Activated B cell treated with CpG ODN at 0.5 μM for 24 hours (primary cell): ENCODE measurements around the gene ZCCHC7. TPM values are rescaled to one million over a fixed set of nuclear protein-coding genes. Genes with fewer than 3 reads are reported as not detected.

ENCODE experiments used
- ATAC-seq: fragments of 200-7000 bp; cut with Tn5 transposase; one replicate; pipeline ENCODE4 v1.10.0; 2021; ENCODE audit warnings: low read depth, mild to moderate bottlenecking, moderate library complexity
- CTCF ChIA-PET: fragments of 350-600 bp; sonication (Branson Sonifier 250); formaldehyde crosslinking; loops from one replicate; lab custom pipeline; 2021; ENCODE audit warnings: antibody characterized with exemption; lab: Charles Lee
- POLR2A ChIA-PET: fragments of 350-600 bp; sonication (Branson Sonifier 250); formaldehyde crosslinking; loops from one replicate; lab custom pipeline; 2021; ENCODE audit warnings: antibody characterized with exemption; lab: Charles Lee
- DNase-seq: peaks from one replicate; pipeline ENCODE4 v3.0.0; 2022
- H3K27ac Mint-ChIP-seq: one replicate; pipeline ENCODE4 v1.8.0; 2020; ENCODE audit warnings: mixed read lengths
- H3K27me3 Mint-ChIP-seq: one replicate; pipeline ENCODE4 v1.8.0; 2021; ENCODE audit warnings: mixed read lengths
- H3K36me3 Mint-ChIP-seq: one replicate; pipeline ENCODE4 v1.8.0; 2021; ENCODE audit warnings: low read depth, mixed read lengths
- H3K4me1 Mint-ChIP-seq: one replicate; pipeline ENCODE4 v1.8.0; 2021; ENCODE audit warnings: mixed read lengths
- H3K4me3 Mint-ChIP-seq: one replicate; pipeline ENCODE4 v1.8.0; 2020; ENCODE audit warnings: mild to moderate bottlenecking, mixed read lengths
- H3K9me3 Mint-ChIP-seq: one replicate; pipeline ENCODE4 v1.8.0; 2020; ENCODE audit warnings: mixed read lengths
- CTCF ChIP-seq: fragments of 200-600 bp; IDR thresholded peaks from one replicate; pipeline ENCODE4 v1.8.0; 2022; ENCODE audit warnings: antibody characterized with exemption, mild to moderate bottlenecking
- intact Hi-C: fragments of 100-400 bp; cut with micrococcal nuclease; formaldehyde crosslinking; loops from one replicate; pipeline ENCODE4 v1.15.1; 2024
- total RNA-seq: library from RNA; stranded (reverse); gene quantifications from 2 replicates; pipeline ENCODE4 v1.2.3, GENCODE V29; 2022

Gene ZCCHC7
- total RNA-seq, 1 donor from 2014 or later = 70.3 TPM

GRCh38 chr9:37369671-37370070, 249.3 kb downstream of the ZCCHC7 start:
- H3K27ac Mint-ChIP-seq = peak overlapping the region; percentile 100
- no peaks in the 10 kb centered on the region for H3K27me3 Mint-ChIP-seq
- peaks cover 93% of the 10 kb centered on the region for H3K4me1 Mint-ChIP-seq
- ATAC-seq (peak; percentile 57), DNase-seq (peak; percentile 66)
- POLR2A ChIA-PET = interaction anchor here (0.6 to 17.3 kb wide), 24 partner anchors 8 to 375 kb away, joined by 3 to 975 read pairs (median 6); partner anchors contain the start of genes GRHPR, PAX5, ZBTB5 and ZCCHC7
- peaks cover 2% of the 10 kb centered on the region for H3K36me3 Mint-ChIP-seq
- intact Hi-C loops = loop anchor here (1.0 to 2.0 kb wide), 5 partner anchors 9 to 115 kb away; partner anchors contain the start of gene POLR1E
- peak overlapping the region; percentile 81 for H3K4me3 Mint-ChIP-seq
- no peak for TF ChIP-seq CTCF
- no peaks in the 10 kb centered on the region for H3K9me3 Mint-ChIP-seq
- CTCF ChIA-PET = interaction anchor here (0.9 to 10.7 kb wide), 4 partner anchors 17 to 46 kb away, joined by 3 to 103 read pairs (median 4); no protein-coding TSS in a partner anchor

GRCh38 chr9:37370282-37370681, 249.9 kb downstream of the ZCCHC7 start:
- H3K4me1 Mint-ChIP-seq = peaks cover 93% of the 10 kb centered on the region

GRCh38 chr9:37370968-37371563, 250.7 kb downstream of the ZCCHC7 start:
- no peak for TF ChIP-seq CTCF
- Mint-ChIP-seq H3K4me3 (peak overlapping the region; percentile 57), H3K4me1 (peaks cover 91% of the 10 kb centered on the region), H3K27me3 (no peaks in the 10 kb centered on the region), H3K9me3 (no peaks in the 10 kb centered on the region), H3K36me3 (peaks cover 2% of the 10 kb centered on the region), H3K27ac (peak overlapping the region; percentile 100)
- peak; percentile 52 for ATAC-seq
- ChIA-PET CTCF (interaction anchor here (0.8 to 10.7 kb wide), 6 partner anchors 15 to 498 kb away, joined by 3 to 103 read pairs (median 4); no protein-coding TSS in a partner anchor), POLR2A (interaction anchor here (0.5 to 17.3 kb wide), 34 partner anchors 8 to 377 kb away, joined by 3 to 975 read pairs (median 5); partner anchors contain the start of genes GRHPR, PAX5, POLR1E and TOMM5)
- intact Hi-C loops = loop anchor here (1.0 to 2.0 kb wide), 6 partner anchors 11 to 337 kb away; partner anchors contain the start of gene PAX5
- DNase-seq = peak; percentile 58

More at GRCh38 chr9:37370282-37370681, 249.9 kb downstream of the ZCCHC7 start:
- POLR2A ChIA-PET = interaction anchor here (0.6 to 17.3 kb wide), 30 partner anchors 9 to 1558 kb away, joined by 3 to 975 read pairs (median 6); partner anchors contain the start of genes GRHPR, PAX5, POLR1E and SPAG8
- DNase-seq (no peak), ATAC-seq (no peak)
- Mint-ChIP-seq H3K4me3 (peak overlapping the region; percentile 57), H3K27ac (peak overlapping the region; percentile 100), H3K9me3 (no peaks in the 10 kb centered on the region), H3K36me3 (peaks cover 2% of the 10 kb centered on the region), H3K27me3 (no peaks in the 10 kb centered on the region)
- TF ChIP-seq CTCF = no peak
- CTCF ChIA-PET = interaction anchor here (0.9 to 10.7 kb wide), 4 partner anchors 16 to 497 kb away, joined by 3 to 103 read pairs (median 4); no protein-coding TSS in a partner anchor
- intact Hi-C loops = loop anchor here (2.0 kb wide), 1 partner anchor 75 kb away; no protein-coding TSS in a partner anchor

GRCh38 chr9:37371565-37372464, 251.4 kb downstream of the ZCCHC7 start:
- H3K4me1 Mint-ChIP-seq = peaks cover 91% of the 10 kb centered on the region
- peak overlapping the region; percentile 57 for H3K4me3 Mint-ChIP-seq
- DNase-seq (peak; percentile 48), ATAC-seq (peak; percentile 16)
- no peaks in the 10 kb centered on the region for H3K27me3 Mint-ChIP-seq
- intact Hi-C loops = loop anchor here (1.0 to 2.0 kb wide), 6 partner anchors 10 to 338 kb away; partner anchors contain the start of gene PAX5
- ChIA-PET CTCF (interaction anchor here (0.8 to 10.7 kb wide), 6 partner anchors 14 to 499 kb away, joined by 3 to 103 read pairs (median 4); no protein-coding TSS in a partner anchor), POLR2A (interaction anchor here (0.5 to 17.3 kb wide), 35 partner anchors 8 to 378 kb away, joined by 3 to 975 read pairs (median 5); partner anchors contain the start of genes GRHPR, PAX5, TOMM5 and ZBTB5)
- no peak for TF ChIP-seq CTCF
- no peaks in the 10 kb centered on the region for H3K9me3 Mint-ChIP-seq
- peaks cover 2% of the 10 kb centered on the region for H3K36me3 Mint-ChIP-seq
- H3K27ac Mint-ChIP-seq = peak overlapping the region; percentile 100
